IPS-NIHi7 (cell line): ENCODE data around the gene LHFPL6.

Source experiments
- DNase-seq: peaks from one replicate; pipeline ENCODE4 v3.0.0; 2012; ENCODE audit warnings: mixed read lengths; ENCODE audit errors: extremely low spot score

LHFPL6 gene

DNA sequence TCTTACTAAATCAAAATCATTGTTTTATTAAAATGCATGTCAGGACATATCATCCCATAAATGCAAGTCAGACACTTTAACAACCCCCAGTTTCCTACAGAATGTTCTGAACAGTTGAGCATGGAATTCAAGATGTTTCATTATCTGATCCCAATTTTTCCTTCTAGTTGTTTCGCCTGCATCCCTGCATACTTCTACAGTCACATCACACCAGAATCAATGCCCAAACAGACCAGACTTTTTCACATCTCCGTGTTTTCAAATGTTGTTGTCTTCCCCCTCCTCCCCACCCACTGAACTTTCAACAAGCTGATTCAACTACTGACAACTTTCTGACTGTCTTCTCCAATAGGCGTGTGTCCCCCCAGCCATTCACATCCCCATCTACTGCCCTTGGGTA lies 48.6 kb downstream of the LHFPL6 start:
- no peak for DNase-seq

DNA sequence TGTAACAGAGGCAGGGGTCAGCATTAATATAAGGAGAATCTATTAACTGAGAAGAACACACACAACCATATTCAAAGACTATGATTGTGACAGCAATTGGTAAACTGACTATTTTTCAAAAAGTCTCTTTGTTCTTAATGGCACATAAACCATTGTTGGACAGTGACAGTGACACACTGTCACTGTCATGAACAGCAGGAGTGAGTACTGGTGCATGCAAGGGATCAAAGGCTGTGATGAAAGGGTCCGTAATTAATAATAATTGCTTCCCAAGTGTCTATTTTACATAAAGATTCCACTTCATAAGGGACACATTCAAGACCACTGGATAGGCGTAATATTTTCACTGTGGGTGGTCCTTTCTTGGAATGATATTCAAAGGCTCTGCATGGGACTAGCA lies 50.7 kb downstream of the LHFPL6 start:
- DNase-seq, result no peak

DNA sequence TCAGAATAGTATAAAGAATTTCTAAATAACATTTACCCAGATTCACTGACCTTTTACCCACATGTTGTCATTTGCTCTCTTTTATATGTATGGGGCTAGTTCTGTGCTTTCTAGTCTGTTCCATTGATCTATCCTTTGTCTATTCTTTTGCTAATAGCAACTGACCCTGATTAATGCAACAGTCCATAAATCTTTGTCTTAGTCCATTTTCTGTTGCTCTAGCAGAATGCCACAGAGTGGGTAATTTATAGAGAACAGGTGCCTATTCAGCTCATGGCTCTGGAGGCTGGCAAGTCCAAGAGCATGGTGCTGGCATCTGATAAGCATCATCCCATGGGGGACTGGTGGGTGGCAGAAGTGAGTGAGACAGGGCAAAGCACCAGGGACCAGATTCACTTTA lies 52.1 kb downstream of the LHFPL6 start:
- no peak for DNase-seq

DNA sequence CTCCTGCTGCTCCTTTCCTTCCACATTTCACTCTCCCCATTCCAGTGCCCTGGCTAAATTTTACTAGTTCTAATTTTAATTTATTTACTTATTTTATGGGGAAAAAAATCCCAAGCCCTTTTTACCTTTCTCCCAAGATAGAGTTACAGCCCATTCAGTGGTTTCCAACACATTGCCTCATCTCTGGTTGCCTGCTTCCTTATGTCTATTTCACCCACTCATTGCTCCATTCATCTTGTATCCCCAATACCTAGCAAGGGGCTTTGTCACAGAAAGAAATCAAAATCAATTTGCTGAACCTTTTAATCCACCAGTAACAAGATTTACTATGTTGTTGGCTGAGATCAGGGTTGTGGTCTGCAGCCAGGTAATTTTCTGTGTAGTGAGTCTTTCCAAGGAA lies 55.9 kb downstream of the LHFPL6 start:
- DNase-seq, result no peak

DNA sequence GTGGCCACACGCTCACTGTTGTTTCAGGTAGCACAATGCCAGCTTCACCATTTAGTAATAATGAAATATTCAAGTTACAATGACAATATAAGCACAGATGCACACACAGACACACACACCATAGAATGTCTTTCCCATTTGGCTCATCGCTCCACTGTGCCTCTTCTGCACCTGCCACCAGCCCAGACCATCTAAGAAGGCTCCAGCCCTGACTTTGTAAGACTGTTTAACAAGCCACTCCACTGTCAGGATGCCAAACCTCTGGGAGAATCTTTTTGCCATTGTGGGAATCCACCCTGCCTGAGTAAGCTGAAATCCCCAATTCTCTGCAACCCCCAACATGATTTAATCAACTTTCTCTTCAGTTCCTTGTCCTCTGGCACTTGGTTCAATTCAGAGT lies 60.6 kb downstream of the LHFPL6 start:
- DNase-seq, result no peak

DNA sequence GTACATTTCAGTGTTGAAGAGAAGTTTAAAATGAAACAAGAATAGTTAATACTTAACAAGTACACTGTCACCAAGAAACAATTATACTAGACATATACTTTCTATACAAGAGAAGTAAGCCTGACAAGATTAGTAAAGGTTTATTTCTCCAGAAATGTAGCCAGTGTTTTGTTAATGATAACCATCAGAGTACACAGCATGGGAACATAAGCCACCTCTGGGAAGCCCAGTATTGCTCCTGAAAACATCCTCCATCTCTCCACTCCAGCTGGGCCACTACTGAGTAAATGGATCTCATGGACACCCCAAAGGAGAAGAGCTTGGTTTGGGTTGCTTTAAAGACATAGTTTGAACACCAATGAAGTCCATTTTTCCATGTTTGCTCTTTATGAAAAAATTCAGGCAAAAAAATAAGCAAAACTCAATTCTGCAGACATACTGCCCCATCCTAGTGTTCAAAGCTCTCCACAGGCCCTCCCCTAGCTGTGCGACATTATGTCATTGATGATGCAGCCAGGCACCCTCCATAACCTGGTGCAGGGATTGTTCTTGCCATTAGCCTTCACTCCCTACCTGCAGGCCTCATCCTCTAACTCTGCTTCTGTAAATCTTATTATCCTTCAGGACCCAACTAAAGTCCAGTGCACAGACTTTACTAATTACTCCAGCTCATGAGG lies 61.9 kb downstream of the LHFPL6 start:
- no peak for DNase-seq

DNA sequence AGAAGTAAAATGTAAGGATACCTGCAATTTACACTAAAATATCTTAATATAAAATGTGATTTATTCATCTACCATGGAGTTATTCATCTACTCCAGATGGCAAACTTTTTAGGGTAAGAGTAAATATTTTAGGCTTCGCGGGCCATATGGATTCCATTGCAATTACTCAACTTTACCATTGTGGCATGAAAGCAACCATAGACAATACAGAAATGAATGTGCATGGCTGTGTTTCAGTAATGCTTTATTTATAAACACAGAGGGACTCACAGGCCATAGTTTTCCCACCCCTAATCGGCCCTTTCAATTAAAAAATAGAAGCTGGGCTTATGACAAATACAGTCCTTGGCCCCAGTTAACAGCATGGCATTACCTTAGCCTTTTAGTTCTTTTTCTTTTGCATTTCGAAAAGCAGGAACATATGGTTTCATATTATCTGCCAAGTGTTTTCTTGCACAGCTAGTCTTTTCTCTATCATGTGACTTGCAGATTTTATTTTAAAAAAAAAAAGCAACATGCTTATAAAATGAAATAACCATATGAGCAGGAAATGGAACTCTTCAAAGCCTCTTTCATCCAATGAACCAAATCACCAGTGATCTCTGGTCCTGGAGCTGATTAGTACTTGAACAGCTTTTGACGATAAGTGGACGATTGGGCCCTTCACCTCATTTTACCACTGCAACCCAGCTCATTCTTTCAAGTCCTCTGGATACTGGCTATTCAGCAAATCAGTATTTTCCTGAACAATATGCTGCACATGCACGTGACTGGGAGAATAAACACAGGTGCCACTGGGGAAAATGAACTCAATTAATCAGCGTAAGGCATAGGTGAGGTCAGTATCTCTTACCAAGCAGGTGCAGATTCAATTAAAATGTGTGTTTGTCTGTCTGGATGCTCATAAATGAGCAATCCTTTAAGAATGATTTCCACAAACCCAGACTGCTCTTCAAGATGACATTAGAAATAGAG lies 63.9 kb downstream of the LHFPL6 start:
- no peak for DNase-seq

DNA sequence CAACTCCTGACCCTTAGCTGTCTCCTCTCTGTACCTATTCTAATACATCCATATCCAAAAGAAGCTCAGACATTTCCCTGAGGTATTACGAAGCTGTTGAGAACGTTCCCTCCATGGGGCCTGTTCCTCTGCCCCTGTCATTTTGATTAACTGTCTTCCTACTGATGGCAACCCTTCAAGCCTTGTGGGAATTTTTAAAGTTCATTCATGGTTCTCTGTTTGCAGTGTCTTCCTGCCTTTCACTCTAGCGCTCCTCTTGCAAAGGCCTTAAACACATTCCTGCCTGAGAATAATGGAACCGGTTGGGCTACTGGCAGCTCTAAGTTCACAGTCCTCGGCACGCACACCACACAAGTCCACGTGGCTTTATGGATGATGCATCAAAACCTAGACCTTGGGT lies 66.1 kb downstream of the LHFPL6 start:
- DNase-seq, result no peak

DNA sequence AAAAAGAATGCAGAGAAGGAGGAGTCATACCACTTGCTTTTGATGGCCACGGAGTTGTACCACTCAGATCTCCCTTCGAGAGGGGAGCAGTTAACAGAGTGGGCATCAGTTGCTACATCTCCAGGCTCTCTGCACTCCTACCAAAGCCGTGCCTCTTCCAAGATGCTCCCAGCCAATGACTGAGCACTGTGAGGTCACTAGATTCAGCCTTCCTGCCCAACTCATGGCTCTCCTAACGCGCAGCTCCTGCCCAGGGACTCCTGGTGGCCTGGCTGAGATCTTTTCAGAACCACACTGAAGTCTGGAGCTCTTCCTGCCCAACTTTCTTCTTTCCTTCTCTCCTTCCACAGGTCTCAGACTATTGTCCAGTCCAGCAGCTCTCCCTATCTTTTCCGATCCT lies 66.7 kb downstream of the LHFPL6 start:
- no peak for DNase-seq

DNA sequence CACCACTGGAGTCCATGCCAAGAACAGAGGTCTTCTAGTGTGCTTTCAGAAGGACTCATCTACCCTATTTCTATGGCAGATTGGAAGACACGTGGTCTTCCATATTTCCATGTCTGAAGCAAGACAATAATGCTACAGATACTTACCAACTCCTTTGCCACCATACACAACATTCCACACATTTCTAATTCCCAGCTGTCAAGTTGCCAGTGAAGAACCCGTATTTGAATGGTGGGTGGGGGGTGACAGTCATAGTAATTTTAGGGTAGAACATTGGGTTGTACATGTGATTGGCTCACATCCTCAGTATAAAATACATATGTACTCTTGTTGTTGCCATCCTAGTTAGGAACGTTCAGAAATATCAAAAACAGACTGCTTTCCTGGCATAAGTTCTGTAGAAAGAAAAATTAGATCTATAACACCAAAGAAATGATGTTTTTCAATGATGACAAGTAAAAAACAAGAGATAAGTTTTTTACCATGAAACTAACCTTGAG lies 69.3 kb downstream of the LHFPL6 start:
- no peak for DNase-seq

DNA sequence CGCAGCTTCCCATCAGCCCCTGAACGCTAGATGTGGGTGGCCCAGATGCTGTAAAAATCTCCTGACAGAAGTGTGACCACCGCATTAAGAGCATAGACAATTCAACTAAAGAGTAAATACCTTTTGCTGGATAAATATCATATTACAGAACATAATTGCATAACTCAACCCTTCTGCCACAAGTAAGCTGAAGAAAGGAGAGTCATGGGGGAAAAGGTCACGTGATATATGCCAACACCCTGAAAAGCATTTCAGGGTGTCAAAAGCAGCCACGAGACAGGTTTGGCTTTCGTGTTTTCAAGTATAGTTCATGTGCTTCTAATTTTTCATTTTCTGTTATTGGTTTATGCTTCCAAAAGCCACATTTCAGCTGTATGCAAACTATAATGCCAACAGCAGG lies 71.3 kb downstream of the LHFPL6 start:
- no peak for DNase-seq

DNA sequence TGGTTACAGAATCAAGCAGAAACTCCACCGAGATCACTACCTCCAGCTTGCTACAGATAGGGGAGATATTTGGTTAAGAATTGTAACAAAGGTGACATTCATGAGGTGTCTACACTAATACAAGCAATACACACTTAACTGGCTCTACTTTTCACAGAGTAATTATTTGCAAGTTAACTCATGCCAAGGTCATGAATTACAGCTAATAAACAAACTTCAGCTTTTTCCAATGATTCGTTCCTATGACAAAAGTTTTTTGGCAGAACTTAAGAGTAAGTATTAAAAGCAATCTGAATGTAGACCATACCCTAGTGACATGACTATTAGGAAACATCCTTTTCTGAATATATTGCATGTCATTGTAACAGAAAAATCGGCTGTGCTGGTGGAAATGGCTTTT lies 72.1 kb downstream of the LHFPL6 start:
- DNase-seq, result no peak

DNA sequence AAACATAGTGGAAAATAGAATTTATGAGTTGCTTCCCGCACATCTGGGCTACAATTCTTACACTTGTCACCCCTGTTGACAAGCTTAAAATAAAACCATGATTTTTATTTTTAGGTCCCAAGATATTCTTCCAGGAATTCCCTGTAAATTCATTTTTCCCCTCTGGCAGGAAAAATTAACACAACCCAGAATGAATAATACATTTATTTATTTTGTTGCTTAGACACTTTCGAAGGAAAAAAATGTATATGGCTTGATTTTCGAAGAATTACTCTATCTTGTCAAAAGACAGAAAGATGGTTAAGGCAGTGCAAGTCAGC lies 74.4 kb downstream of the LHFPL6 start:
- DNase-seq, result no peak

DNA sequence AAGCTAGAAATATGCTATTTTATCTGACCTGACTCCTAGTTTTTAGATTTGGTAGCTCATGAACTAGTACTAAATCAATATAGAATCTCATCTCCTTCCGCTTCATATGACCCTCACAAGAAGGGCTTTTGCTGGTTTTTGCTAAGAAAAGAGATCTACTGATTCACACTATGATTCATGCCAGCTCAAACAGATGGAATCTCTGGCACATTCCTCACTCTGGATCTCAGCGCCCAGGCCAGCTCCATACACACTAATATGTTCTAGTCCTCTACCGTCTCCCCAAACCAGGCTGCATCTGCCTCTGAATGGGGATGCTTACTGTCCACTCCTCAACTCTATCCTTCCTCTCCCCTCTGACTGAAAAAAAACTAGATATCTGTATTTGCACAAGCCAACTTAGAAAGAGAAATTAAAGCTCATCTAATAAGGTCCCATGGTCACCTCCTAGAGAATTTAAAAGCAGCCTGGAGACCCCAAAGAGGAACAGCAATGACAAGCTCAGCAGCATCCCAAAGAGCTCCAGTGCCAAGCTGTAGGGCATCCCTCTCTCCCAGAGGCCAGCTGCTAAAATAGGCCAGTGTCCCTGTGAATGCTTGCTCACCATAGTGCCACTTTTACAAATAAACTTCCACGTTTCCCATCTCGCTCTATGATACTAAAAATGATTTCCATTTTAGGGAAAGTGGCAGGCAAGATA lies 74.9 kb downstream of the LHFPL6 start:
- DNase-seq, result no peak

DNA sequence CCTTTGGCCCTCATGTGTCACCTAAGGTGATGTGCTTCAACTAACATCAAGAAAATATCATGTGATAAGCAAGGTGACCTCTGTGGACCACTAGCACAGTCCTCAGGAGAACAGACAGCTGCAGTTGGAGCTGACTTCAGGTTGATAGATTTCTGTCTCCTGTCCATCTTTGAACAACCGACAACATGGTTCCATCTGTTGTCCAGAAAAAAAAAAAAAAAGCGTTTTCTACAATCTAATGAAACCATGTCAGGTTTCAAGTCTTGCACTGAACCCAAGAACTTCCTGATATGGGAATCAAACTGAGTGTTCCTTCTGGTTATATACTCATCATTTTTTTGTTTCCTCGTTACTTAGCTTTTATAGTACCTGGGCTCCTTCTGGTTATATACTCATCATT lies 75.7 kb downstream of the LHFPL6 start:
- DNase-seq, result no peak

DNA sequence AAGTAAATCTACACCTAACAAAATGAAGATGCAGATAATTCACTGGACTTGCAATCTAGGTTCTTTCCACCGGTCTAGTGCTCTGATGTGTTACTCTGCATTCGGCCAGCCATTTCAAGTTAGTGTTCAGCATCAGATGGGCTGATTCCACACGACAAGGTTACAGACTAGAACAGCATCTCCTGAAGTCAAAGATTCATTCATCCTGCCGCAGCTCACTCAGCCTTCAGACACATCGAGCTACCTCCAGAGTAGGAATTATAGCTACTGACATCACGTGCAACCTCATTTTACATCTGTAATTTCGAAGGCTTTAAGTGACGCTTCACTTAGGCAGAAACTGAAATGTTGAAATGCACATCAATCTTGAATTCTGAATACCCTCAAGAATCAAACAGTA lies 76.5 kb downstream of the LHFPL6 start:
- no peak for DNase-seq

DNA sequence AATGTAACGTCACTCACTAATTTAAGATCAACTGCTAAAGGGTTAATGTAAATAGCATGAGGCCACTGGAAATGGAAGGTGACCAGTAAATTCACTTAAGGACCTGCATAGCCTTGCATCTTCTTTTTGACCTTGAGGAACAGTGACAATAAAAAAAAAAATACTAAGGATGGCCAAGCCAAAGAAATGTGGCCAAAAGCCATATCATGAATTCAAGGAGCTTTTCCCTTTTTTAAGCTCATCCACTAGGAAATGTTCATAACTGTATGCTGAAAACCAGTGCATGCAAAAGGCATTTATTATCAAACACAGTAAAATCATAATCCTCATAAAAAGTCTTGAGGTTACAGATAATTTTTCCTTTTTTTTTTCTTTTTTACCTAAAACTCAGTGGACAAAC lies 77.5 kb downstream of the LHFPL6 start:
- DNase-seq, result no peak

DNA sequence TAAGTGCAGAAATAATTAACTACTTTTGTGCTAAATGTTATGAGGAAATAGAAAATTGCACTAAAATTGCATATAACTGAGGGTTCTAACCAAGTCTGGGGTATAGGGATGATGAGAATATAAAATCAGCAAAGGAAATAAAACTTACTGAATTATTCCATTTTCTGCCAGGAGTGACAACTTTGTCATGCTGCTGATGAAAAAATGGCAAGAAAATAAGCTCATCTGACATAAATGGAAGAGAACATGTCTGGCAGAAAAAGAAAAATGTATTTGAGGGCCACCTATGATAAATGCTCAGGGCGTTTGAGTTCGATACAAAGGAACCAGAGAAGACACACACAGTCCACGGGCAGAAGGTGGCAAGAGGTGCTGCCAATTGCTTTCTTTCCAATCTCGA lies 78.2 kb downstream of the LHFPL6 start:
- DNase-seq, result no peak

DNA sequence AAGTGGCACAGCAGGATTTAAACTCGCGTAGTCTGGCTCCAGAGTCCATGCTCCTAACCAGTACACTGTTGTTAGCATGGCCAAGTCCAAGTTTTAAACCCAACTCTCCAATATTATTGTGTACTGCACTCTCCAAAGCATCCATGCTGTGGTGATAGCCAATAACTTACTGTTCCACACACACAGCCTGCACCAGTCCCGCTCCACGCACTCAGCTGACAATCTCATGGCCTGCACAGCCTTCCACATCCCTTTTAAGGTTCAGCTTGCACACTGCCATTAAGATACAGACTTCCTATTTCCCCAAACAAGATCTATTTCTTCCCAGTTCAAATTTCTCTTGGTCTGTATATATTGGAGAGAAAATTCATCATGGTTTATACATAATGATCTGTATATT lies 80.7 kb downstream of the LHFPL6 start:
- DNase-seq, result no peak

DNA sequence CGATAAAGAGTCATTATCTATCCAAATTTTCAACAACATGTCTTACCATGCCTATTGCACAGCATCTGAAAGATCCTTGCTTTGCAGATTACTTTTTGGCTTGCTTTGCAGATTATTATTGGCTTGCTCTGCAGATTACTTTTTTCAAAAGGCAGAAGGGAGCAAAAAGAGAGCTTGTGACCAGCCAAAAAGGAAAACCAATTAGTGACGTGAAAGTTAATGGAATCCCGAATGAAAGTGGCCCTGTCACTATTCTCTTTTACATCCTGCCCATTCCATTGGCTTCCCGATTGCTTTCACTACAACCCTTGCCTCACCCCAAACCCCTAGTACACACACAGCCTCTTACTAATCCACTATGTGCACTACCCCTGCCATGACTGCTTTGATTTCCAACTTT lies 81.3 kb downstream of the LHFPL6 start:
- DNase-seq, result no peak

DNA sequence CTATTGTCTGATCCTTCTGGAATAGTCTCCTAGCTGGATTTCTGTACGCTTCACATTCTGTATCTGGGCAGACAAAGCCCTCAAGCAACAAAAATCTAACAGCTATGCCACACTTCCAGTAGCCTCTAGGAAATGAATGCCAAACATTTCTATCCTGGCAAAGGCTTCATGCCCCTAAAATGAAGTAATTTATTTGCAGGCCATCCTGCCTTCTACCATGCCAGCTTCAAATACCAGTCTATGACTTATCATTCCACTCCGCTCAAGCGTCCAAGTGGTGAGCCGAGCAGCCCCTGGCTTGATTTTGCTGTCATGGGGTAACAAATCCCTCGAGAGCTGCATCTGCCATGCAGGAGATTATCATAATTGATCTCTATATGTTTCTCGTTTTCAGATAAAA lies 86.9 kb downstream of the LHFPL6 start:
- DNase-seq, result no peak

DNA sequence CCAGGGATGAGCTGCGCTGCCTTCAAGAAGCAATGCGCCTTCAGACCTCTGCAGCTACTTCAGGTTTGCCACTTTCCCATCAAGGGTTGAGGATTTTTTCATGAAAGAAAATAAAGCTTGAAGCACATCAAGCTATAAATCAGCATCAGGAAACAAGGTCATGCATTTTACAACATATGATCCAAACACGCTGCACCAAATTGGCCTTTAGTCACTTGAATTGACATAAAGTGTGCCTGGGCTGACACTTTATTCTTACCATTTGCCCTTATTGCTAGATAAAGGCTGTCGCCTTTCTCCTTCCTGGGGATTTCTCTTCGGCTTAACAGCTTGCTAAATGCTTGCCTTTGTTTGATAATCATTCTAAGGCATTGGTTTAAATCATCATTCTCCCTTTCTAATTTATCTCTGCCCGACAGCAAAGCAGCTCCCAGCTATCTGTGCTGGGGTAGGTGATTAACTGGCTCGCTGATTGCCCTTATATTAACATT lies 87.7 kb downstream of the LHFPL6 start:
- DNase-seq, result no peak

DNA sequence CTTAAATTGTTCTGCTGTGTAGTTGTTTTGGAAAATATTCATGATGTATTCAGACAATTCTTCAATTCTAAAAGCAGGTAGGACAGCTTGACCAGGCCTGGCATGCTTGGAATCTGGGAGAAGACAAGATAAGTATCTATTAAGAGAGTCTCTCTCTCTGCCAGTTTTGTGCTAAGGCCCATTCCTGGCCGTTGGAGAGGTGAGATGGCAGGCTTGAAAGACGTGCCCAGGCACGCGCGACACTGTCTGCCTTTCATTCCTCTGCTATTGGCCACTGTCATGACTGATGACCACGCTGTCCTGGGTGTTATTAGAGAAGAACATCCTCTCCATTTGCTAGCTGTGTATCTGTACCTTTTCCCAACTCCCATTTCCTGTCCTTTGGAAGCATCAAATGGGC lies 90.3 kb downstream of the LHFPL6 start:
- no peak for DNase-seq
